H9 (cell line): ENCODE measurements around the gene CHST15. TPM values are rescaled to one million over a fixed set of nuclear protein-coding genes. Genes with fewer than 3 reads are reported as not detected.

Source experiments
- DNase-seq: peaks from one replicate; pipeline ENCODE4 v3.0.0-alpha.2; 2017
- H2AFZ ChIP-seq: one replicate; pipeline ENCODE4 v1.6.1; 2013; ENCODE audit warnings: mild to moderate bottlenecking, low read length, control low read depth, moderate library complexity
- H2AK5ac ChIP-seq: 2 replicates; pipeline ENCODE4 v1.6.1; 2013; ENCODE audit warnings: low read length, control low read depth, mixed read lengths; ENCODE audit not compliant: insufficient read length
- H2BK120ac ChIP-seq: one replicate; pipeline ENCODE4 v1.6.1; 2013; ENCODE audit warnings: low read depth, mild to moderate bottlenecking, low read length, control low read depth, inconsistent platforms; ENCODE audit not compliant: poor library complexity, severe bottlenecking
- H2BK12ac ChIP-seq: 2 replicates; pipeline ENCODE4 v1.6.1; 2013; ENCODE audit warnings: low read length, control low read depth, mixed read lengths, low read depth; ENCODE audit not compliant: insufficient read length
- H2BK15ac ChIP-seq: 2 replicates; pipeline ENCODE4 v1.6.1; 2013; ENCODE audit warnings: low read depth, low read length, control low read depth
- H2BK20ac ChIP-seq: one replicate; pipeline ENCODE4 v1.6.1; 2013; ENCODE audit warnings: low read depth, mild to moderate bottlenecking, low read length, control low read depth, inconsistent platforms; ENCODE audit not compliant: poor library complexity, severe bottlenecking
- H2BK5ac ChIP-seq: 2 replicates; pipeline ENCODE4 v1.6.1; 2013; ENCODE audit warnings: low read length, control low read depth, mixed read lengths; ENCODE audit not compliant: insufficient read length
- H3K14ac ChIP-seq: 2 replicates; pipeline ENCODE4 v1.6.1; 2013; ENCODE audit warnings: low read length, control low read depth; ENCODE audit not compliant: insufficient read depth
- H3K18ac ChIP-seq: 2 replicates; pipeline ENCODE4 v1.6.1; 2013; ENCODE audit warnings: low read depth, mild to moderate bottlenecking, mixed read lengths, low read length, control low read depth; ENCODE audit not compliant: insufficient read length
- H3K23ac ChIP-seq: 2 replicates; pipeline ENCODE4 v1.6.1; 2013; ENCODE audit warnings: low read length, control low read depth, mixed read lengths, low read depth; ENCODE audit not compliant: insufficient read length
- H3K23me2 ChIP-seq: 2 replicates; pipeline ENCODE4 v1.6.1; 2013; ENCODE audit warnings: low read depth, mild to moderate bottlenecking, mixed read lengths, low read length, control low read depth; ENCODE audit not compliant: insufficient read length, poor library complexity, severe bottlenecking
- H3K27ac ChIP-seq: 2 replicates; pipeline ENCODE4 v1.5.1; 2013; ENCODE audit warnings: low read length, control low read depth, mixed read lengths, low read depth; ENCODE audit not compliant: insufficient read length
- H3K27me3 ChIP-seq: 2 replicates; pipeline ENCODE4 v1.6.1; 2013; ENCODE audit warnings: low read length, control low read depth, inconsistent platforms; ENCODE audit not compliant: insufficient read depth
- H3K4ac ChIP-seq: 2 replicates; pipeline ENCODE4 v1.6.1; 2013; ENCODE audit warnings: low read depth, mild to moderate bottlenecking, control low read depth, inconsistent platforms, low read length, moderate library complexity
- H3K4me1 ChIP-seq: 2 replicates; pipeline ENCODE4 v1.6.1; 2013; ENCODE audit warnings: low read length, control low read depth, inconsistent platforms; ENCODE audit not compliant: insufficient read depth
- H3K4me2 ChIP-seq: 2 replicates; pipeline ENCODE4 v1.6.1; 2013; ENCODE audit warnings: low read length, control low read depth, mixed read lengths; ENCODE audit not compliant: insufficient read length, insufficient read depth
- H3K56ac ChIP-seq: 2 replicates; pipeline ENCODE4 v1.6.1; 2013; ENCODE audit warnings: low read depth, mild to moderate bottlenecking, mixed read lengths, low read length, control low read depth; ENCODE audit not compliant: insufficient read length
- H3K79me1 ChIP-seq: 2 replicates; pipeline ENCODE4 v1.6.1; 2013; ENCODE audit warnings: low read depth, mild to moderate bottlenecking, moderate library complexity, low read length, control low read depth, inconsistent platforms; ENCODE audit not compliant: insufficient read depth, poor library complexity, severe bottlenecking
- H3K79me2 ChIP-seq: 2 replicates; pipeline ENCODE4 v1.6.1; 2013; ENCODE audit warnings: low read length, control low read depth, inconsistent platforms; ENCODE audit not compliant: insufficient read depth
- H3K9ac ChIP-seq: 2 replicates; pipeline ENCODE4 v1.6.1; 2013; ENCODE audit warnings: low read length, control low read depth, mixed read lengths; ENCODE audit not compliant: insufficient read length; ENCODE audit errors: extremely low read depth
- H3K9me3 ChIP-seq: one replicate; pipeline ENCODE4 v1.6.1; 2013; ENCODE audit warnings: low read depth, low read length, inconsistent platforms; ENCODE audit not compliant: control insufficient read depth
- H3T11ph ChIP-seq: one replicate; pipeline ENCODE4 v1.6.1; 2013; ENCODE audit warnings: mild to moderate bottlenecking, low read length, control low read depth, inconsistent platforms
- H4K20me1 ChIP-seq: one replicate; pipeline ENCODE4 v1.6.1; 2013; ENCODE audit not compliant: control insufficient read depth, insufficient read length, insufficient read depth
- H4K5ac ChIP-seq: 2 replicates; pipeline ENCODE4 v1.6.1; 2013; ENCODE audit warnings: low read depth, mild to moderate bottlenecking, mixed read lengths, low read length, control low read depth; ENCODE audit not compliant: insufficient read length
- H4K8ac ChIP-seq: replicated peaks from 2 replicates; pipeline ENCODE4 v1.6.1; 2013; ENCODE audit warnings: low read length, control low read depth, mixed read lengths, low read depth; ENCODE audit not compliant: insufficient read length
- H4K91ac ChIP-seq: 2 replicates; pipeline ENCODE4 v1.6.1; 2013; ENCODE audit warnings: low read depth, mild to moderate bottlenecking, moderate library complexity, mixed read lengths, low read length, control low read depth; ENCODE audit not compliant: insufficient read length
- H3K27ac Mint-ChIP-seq, 3 experiments: 2 replicates in 2 of 3; 3 replicates in 1 of 3; pipeline ENCODE4 v1.8.0; 2020 to 2021; ENCODE audit warnings: mixed read lengths in 3 of 3, mild to moderate bottlenecking in 1 of 3, moderate library complexity in 1 of 3
- H3K27me3 Mint-ChIP-seq: 2 replicates; pipeline ENCODE4 v1.8.0; 2021; ENCODE audit warnings: low read depth, mild to moderate bottlenecking, moderate library complexity, mixed read lengths
- H3K36me3 Mint-ChIP-seq, 3 experiments: 2 replicates in 2 of 3; 3 replicates in 1 of 3; pipeline ENCODE4 v1.8.0; 2020 to 2021; ENCODE audit warnings: low read depth in 3 of 3, mixed read lengths in 3 of 3; ENCODE audit not compliant: insufficient read depth in 1 of 3
- H3K4me1 Mint-ChIP-seq, 2 experiments: 2 replicates each; pipeline ENCODE4 v1.8.0; 2020; ENCODE audit warnings: mixed read lengths in 2 of 2
- H3K4me3 Mint-ChIP-seq, 2 experiments: 2 replicates in 1 of 2; 3 replicates in 1 of 2; pipeline ENCODE4 v1.8.0; 2020 to 2021; ENCODE audit warnings: mild to moderate bottlenecking in 2 of 2, mixed read lengths in 2 of 2, moderate library complexity in 1 of 2
- H3K9me3 Mint-ChIP-seq, 2 experiments: 2 replicates in 1 of 2; 3 replicates in 1 of 2; pipeline ENCODE4 v1.8.0; 2020; ENCODE audit warnings: mild to moderate bottlenecking in 2 of 2, mixed read lengths in 2 of 2, moderate library complexity in 1 of 2
- CTCF ChIP-seq: fragments of 200-600 bp; sonication (generic); conservative IDR thresholded peaks from 3 replicates; pipeline ENCODE4 v1.8.0; 2021; ENCODE audit warnings: antibody characterized with exemption, mild to moderate bottlenecking
- WGBS: extraction: QIAGEN DNeasy Blood & Tissue Kit; methylation state at CpG from one replicate; pipeline ENCODE4 v1.1.7; 2013; ENCODE audit warnings: missing lambda C conversion rate, low lambda C conversion rate, mixed read lengths; ENCODE audit not compliant: insufficient read length; ENCODE audit errors: extremely low coverage; 5-methylcytosine and 5-hydroxymethylcytosine counted together
- total RNA-seq: library from RNA; stranded (reverse); gene quantifications from 2 replicates; pipeline ENCODE4 v1.2.1, GENCODE V29; 2021

Gene CHST15
- total RNA-seq, 1 experiment from 2014 or later = 8.7 TPM

GRCh38 chr10:124122211-124122610 is 28.8 kb upstream of the CHST15 start:
- Histone ChIP-seq H3K27me3 (no peaks in the 10 kb centered on the region), H3K23ac (no peak overlapping the region), H2AFZ (no peak overlapping the region), H2BK20ac (no peak overlapping the region), H2BK15ac (no peak overlapping the region), H2AK5ac (no peak overlapping the region), H3K79me1 (no peaks in the 10 kb centered on the region), H3K23me2 (no peaks in the 10 kb centered on the region), H3K27ac (no peak overlapping the region), H4K5ac (no peak overlapping the region), H3K14ac (no peak overlapping the region), H4K8ac (no peak overlapping the region), H2BK5ac (no peak overlapping the region), H3T11ph (no peak overlapping the region), H3K9me3 (no peaks in the 10 kb centered on the region), H2BK120ac (no peak overlapping the region), H3K9ac (no peak overlapping the region), H2BK12ac (no peak overlapping the region), H3K56ac (no peak overlapping the region), H3K4ac (no peak overlapping the region), H4K20me1 (no peaks in the 10 kb centered on the region), H3K4me2 (no peak overlapping the region), H3K18ac (no peak overlapping the region), H3K4me1 (no peaks in the 10 kb centered on the region), H4K91ac (no peak overlapping the region), H3K79me2 (no peaks in the 10 kb centered on the region)
- Mint-ChIP-seq H3K36me3 (no peaks in the 10 kb centered on the region), H3K27me3 (peaks cover 3% of the 10 kb centered on the region), H3K4me3 (no peak overlapping the region), H3K9me3 (no peaks in the 10 kb centered on the region), H3K27ac (no peak overlapping the region), H3K4me1 (peaks cover 0 to 7% of the 10 kb centered on the region in 2 experiments; a peak in 2 of 4 replicates)
- WGBS = no CpG with 5 or more reads among the region's 13 CpGs
- TF ChIP-seq CTCF = no peak
- DNase-seq = no peak
